WI38 (cell line): ENCODE data around the gene SLC9A8.

Experiments
- H3K4me3 ChIP-seq: 2 replicates; pipeline ENCODE4 v1.5.1; 2011; ENCODE audit warnings: low read depth, mild to moderate bottlenecking, control low read depth, low read length
- TF ChIP-seq, protein P1 (sequence below): IDR thresholded peaks from 2 replicates; pipeline ENCODE4 v1.5.1; 2012; ENCODE audit warnings: low read depth, mild to moderate bottlenecking, control low read depth, low read length

The SLC9A8 gene

DNA sequence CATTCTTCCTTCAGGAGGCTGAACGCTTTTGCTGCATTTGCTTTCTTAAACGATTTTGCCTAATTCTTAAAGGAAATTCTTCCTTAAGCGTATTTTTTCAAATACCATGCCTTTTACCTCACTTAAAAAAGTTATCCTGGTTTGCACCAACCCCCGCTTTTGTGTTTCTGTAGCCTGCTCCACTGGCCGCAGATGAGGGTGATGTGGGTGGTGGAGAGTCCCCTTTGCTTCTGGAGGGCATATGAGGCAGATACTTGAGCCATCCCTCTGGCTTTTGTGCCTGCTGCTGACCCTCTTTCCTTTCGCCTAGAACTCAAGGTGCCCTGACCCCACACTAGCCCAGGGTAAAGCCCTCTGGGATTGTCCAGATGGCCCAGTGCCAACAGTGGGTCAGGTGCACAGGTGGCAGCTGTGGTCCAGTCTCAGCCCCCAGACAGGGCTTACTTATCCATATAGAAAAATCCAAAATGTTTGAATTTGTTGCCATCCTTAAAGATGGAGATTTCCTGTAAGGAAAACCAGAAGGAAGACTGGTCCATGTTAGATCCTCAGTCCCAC is 58.8 kb downstream of the SLC9A8 start:
- H3K4me3 ChIP-seq: no peak overlapping the region
- TF ChIP-seq, protein P1, sequence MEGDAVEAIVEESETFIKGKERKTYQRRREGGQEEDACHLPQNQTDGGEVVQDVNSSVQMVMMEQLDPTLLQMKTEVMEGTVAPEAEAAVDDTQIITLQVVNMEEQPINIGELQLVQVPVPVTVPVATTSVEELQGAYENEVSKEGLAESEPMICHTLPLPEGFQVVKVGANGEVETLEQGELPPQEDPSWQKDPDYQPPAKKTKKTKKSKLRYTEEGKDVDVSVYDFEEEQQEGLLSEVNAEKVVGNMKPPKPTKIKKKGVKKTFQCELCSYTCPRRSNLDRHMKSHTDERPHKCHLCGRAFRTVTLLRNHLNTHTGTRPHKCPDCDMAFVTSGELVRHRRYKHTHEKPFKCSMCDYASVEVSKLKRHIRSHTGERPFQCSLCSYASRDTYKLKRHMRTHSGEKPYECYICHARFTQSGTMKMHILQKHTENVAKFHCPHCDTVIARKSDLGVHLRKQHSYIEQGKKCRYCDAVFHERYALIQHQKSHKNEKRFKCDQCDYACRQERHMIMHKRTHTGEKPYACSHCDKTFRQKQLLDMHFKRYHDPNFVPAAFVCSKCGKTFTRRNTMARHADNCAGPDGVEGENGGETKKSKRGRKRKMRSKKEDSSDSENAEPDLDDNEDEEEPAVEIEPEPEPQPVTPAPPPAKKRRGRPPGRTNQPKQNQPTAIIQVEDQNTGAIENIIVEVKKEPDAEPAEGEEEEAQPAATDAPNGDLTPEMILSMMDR: no peak

DNA sequence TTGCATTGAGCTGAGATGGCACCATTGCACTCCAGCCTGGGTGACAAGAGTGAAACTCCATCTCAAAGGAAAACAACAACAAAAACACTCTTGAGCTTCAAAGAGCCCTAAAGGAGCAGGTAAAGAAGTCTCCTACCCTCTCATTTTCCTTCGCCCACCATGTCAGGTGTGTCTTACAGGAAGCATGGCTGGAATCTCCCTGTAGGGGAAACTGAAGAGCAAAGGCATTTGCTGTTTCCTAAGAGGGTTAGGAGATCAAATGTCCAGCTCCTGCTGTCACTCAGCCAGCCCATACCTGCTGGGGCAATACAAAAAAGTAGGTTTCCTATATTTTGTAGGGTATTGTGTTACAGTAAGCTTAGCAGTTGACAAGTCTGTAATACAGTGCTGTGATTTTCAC is 59.4 kb downstream of the SLC9A8 start:
- TF ChIP-seq, protein P1: no peak
- H3K4me3 ChIP-seq: no peak overlapping the region

DNA sequence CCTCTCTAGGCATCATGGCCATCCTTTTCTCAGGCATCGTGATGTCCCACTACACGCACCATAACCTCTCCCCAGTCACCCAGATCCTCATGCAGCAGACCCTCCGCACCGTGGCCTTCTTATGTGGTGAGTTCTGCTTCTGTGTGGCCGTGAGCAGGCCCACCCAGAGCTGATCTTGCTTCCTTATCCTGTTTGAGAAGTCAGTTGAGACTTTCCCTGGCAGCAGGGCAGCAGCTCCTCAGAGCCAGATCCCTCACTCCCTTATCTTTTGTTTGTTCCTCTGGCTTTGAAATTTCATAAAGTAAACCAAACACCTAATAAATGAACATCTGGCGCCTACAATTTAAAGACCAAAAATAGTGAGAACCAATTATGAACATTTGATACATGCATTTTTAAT is 62.1 kb downstream of the SLC9A8 start:
- TF ChIP-seq, protein P1: no peak
- H3K4me3 ChIP-seq: no peak overlapping the region

DNA sequence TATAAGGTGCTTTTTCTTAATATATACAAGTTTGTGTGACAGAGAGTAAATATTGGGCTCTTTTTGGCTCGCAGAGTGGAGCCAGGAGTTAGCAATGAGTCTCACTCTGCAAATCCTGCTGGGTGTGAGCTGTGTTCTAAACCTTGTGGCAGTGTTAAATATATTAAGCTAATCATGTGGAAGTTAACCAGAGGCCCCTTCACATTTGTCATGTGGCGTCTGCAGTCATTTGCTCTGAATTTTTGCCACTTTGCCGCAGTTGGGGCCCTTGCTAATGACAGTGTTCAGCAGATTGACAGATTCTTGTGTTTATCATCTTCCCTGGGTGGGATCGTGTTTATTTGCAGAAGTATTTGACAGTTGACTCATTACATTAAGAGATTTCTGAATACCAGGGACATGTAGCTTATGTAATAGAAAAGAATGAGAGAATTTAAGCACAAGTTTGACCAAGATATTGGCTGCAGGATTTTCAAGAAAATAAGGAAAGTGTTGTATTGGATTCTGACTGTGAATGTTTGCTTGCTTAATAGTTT is 64.8 kb downstream of the SLC9A8 start:
- H3K4me3 ChIP-seq: no peak overlapping the region
- TF ChIP-seq, protein P1: no peak

DNA sequence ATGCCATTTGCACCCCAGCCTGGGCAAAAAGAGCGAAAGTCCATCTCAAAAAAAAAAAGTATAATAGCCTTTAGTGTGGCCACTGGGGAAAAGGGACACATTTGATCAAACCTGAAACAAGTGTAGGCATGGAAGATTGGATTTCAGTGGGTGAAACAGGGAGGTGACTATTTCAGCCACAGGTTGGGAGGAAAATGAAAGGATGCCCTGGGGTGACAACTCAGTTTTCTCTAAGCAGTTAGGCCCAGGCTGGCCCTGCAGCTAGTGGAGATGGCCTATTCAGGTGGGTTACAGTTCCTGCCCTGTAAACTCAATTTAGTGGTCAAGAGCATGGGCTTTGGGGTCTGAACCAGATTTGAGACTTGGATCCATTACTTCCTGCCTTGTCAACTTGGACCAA is 66.3 kb downstream of the SLC9A8 start:
- no peak overlapping the region for H3K4me3 ChIP-seq
- TF ChIP-seq, protein P1: no peak

DNA sequence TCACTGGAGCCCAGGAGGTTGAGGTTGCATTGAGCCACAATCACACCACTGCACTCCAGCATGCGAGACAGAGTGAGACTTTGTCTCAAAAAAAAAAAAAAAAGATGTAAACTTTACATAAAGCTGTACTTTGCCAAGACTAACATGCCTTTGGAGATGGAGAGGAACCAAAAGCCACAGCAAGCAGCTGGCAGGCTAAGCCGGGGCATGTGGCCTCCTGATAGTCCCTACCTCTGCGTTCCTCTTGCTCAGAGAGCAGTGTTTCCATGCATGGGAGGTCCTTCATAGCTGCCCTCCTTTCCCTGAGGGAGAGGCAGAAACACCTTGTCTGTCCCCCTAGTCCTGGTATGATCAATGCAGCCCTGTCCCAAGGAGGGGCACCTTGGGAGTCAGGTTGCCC is 67.5 kb downstream of the SLC9A8 start:
- TF ChIP-seq, protein P1: no peak
- no peak overlapping the region for H3K4me3 ChIP-seq

DNA sequence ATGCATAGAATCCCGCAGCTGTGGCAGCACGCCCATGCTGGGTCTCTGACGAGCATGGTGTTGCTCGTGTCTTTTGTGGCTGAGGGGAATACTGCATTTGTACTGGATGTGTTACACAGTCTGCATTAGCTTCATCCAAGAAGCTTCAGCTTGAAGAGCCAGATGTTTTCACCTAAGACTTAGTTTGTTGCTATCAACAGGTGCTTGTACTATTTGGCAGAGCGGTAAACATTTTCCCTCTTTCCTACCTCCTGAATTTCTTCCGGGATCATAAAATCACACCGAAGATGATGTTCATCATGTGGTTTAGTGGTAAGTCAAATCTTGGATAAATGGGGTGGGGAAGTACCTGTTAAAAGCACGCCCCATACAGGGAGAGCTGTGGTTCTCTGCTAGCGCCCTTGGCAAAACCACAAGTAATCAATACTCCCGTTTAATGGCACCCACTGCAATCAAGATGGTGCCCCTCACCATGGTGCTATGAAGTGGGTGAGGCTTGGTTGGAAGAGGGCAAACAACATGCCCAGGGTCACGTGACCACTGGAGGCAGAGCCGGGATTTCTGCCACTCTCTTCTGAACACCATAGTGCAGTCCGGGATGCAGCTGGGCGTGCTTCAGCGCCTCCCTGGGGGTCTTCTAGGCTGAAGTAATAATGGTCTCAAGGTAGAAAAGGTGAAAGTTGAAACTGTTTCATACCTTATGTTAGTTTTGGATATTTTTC is 68.3 kb downstream of the SLC9A8 start:
- TF ChIP-seq, protein P1: no peak
- H3K4me3 ChIP-seq: no peak overlapping the region
